Measurements from ENCODE around the gene CNGB1. TPM values are rescaled to one million over a fixed set of nuclear protein-coding genes. Genes with fewer than 3 reads are reported as not detected.
"Not testable (repeated sequence)": the region's sequence is repeated elsewhere in the genome, so short reads cannot be mapped to it uniquely, and the experiment has no call there.

The CNGB1 gene
- total RNA-seq, 4 donors from 2014 or later, result 0.14 to 1.9 (median 0.87) TPM

DNA sequence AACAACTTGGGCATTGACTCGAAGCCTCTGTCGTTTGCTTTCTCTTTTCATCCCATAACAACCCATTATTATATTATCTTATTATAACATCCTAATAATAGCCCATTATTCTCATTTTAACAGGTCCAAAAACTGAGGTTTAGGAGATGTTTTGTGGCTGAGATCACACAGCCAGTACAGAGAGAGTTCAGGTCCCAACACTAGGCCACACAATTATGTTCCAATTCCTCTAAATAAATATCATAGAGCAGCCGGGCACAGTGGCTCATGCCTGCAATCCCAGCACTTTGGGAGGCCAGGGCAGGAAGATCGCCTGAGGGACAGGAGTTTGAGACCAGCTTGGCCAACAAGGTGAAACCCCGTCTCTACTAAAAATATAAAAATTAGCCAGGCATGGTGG lies 128.3 kb downstream of the CNGB1 start:
- H3K4me1 ChIP-seq, result no peaks in the 10 kb centered on the region
- TF ChIP-seq POLR2AphosphoS5 (IDR thresholded peaks at IDR 0.05) (no peak), CTCF (IDR thresholded peaks at IDR 0.05) (no peak), POLR2A (IDR thresholded peaks at IDR 0.05) (no peak), EP300 (IDR thresholded peaks at IDR 0.05; ENCODE audit: low read depth) (no peak)
- no peak overlapping the region for H3K4me3 ChIP-seq
- in situ Hi-C loops (cut with MboI; ENCODE audit: low pct_ligation_motif_present in 1 of 4, low pct_unique_long_range_greater_than_20kb in 1 of 4, low sequenced_read_pairs in 3 of 4) (no loop called here), intact Hi-C loops (cut with DNase I; ENCODE audit: low total_unique reads) (no loop called here)
- no peaks in the 10 kb centered on the region for H3K36me3 ChIP-seq
- no peaks in the 10 kb centered on the region for H3K9me3 ChIP-seq
- H3K27ac ChIP-seq, result no peak overlapping the region
- DNase-seq, result no peak
- WGBS, 2 donors (ENCODE audit: low coverage in 1 of 2), result 67 to 85% methylated on average over 2 to 5 of the region's 5 CpGs
- no peaks in the 10 kb centered on the region for H3K27me3 ChIP-seq

DNA sequence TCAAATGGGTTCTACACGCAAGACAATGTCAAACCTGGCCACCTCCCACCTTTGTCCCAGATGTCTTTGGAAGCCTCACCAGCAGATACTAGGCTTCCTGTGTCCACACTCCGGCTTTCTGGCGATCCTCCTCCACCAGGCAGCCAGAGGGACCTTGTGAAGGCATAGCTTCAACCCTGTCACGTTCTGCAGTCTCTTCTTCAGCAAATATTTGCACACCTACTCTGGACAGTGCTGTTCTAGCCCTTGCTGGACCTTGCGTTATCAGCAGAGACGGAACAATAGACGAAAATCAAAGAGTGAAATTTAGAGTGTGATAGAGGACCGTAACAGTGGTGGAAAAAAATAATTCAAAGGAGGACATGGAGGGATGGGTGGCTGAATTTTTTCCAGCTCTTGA lies 130.1 kb downstream of the CNGB1 start:
- no peak overlapping the region for H3K27ac ChIP-seq
- peaks cover 8% of the 10 kb centered on the region for H3K27me3 ChIP-seq
- in situ Hi-C loops (cut with MboI; ENCODE audit: low pct_ligation_motif_present in 1 of 4, low pct_unique_long_range_greater_than_20kb in 1 of 4, low sequenced_read_pairs in 3 of 4) (no loop called here), intact Hi-C loops (cut with DNase I; ENCODE audit: low total_unique reads) (no loop called here)
- WGBS, 2 donors (ENCODE audit: low coverage in 1 of 2), result 83% methylated on average over 5 to 8 of the region's 8 CpGs
- DNase-seq, result no peak
- no peak overlapping the region for H3K4me3 ChIP-seq
- no peaks in the 10 kb centered on the region for H3K9me3 ChIP-seq
- H3K36me3 ChIP-seq, result no peaks in the 10 kb centered on the region
- no peak for TF ChIP-seq POLR2A (IDR thresholded peaks at IDR 0.05)
- no peak for TF ChIP-seq CTCF (IDR thresholded peaks at IDR 0.05)
- no peak for TF ChIP-seq EP300 (IDR thresholded peaks at IDR 0.05; ENCODE audit: low read depth)
- no peak for TF ChIP-seq POLR2AphosphoS5 (IDR thresholded peaks at IDR 0.05)
- no peaks in the 10 kb centered on the region for H3K4me1 ChIP-seq

- Histone ChIP-seq H3K4me3 (no peak overlapping the region), H3K9me3 (no peaks in the 10 kb centered on the region), H3K27ac (no peak overlapping the region), H3K27me3 (peaks cover 18% of the 10 kb centered on the region), H3K36me3 (no peaks in the 10 kb centered on the region), H3K4me1 (no peaks in the 10 kb centered on the region)
- intact Hi-C loops (cut with DNase I; ENCODE audit: low total_unique reads), result no loop called here
- TF ChIP-seq POLR2A (IDR thresholded peaks at IDR 0.05) (no peak), POLR2AphosphoS5 (IDR thresholded peaks at IDR 0.05) (no peak), CTCF (IDR thresholded peaks at IDR 0.05) (no peak), EP300 (IDR thresholded peaks at IDR 0.05; ENCODE audit: low read depth) (no peak)
- in situ Hi-C loops (cut with MboI; ENCODE audit: low pct_ligation_motif_present in 1 of 4, low pct_unique_long_range_greater_than_20kb in 1 of 4, low sequenced_read_pairs in 3 of 4), result no loop called here
- no peak for DNase-seq
- 49 to 65% methylated on average over 3 to 13 of the region's 13 CpGs for WGBS, 2 donors (ENCODE audit: low coverage in 1 of 2)
These were observed 132.8 kb downstream of the CNGB1 start for GRCh38 chr16:57838161-57838560.

GRCh38 chr16:57837305-57838125 lies 133.4 kb downstream of the CNGB1 start:
- Histone ChIP-seq H3K36me3 (no peaks in the 10 kb centered on the region), H3K27ac (no peak overlapping the region), H3K9me3 (no peaks in the 10 kb centered on the region), H3K27me3 (peaks cover 18% of the 10 kb centered on the region), H3K4me3 (no peak overlapping the region), H3K4me1 (no peaks in the 10 kb centered on the region)
- no peak for DNase-seq
- TF ChIP-seq CTCF (IDR thresholded peaks at IDR 0.05) (no peak), POLR2A (IDR thresholded peaks at IDR 0.05) (no peak), EP300 (IDR thresholded peaks at IDR 0.05; ENCODE audit: low read depth) (no peak)
- WGBS, 2 donors (ENCODE audit: low coverage in 1 of 2), result 64 to 84% methylated on average over 7 to 10 of the region's 10 CpGs
- intact Hi-C loops (cut with DNase I; ENCODE audit: low total_unique reads) (no loop called here), in situ Hi-C loops (cut with MboI; ENCODE audit: low pct_ligation_motif_present in 1 of 4, low pct_unique_long_range_greater_than_20kb in 1 of 4, low sequenced_read_pairs in 3 of 4) (no loop called here)

DNA sequence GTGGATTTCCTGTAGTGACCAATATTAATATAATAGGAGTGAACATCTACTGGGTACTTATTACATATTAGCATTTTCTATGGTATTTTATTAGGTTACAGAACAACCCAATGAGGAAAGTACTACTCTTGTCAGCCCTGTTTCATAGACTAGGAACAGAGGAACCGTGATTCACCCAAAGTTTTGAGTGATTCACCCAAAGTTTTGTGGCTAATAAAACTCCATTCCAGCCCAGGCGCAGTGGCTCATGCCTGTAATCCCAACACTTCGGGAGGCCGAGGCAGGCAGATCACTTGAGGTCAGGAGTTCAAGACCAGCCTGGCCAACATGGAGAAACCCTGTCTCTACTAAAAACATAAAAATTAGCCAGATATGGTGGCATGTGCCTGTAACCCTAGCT lies 135.5 kb downstream of the CNGB1 start:
- H3K27ac ChIP-seq; H3K4me3 ChIP-seq; DNase-seq; in situ Hi-C loops (cut with MboI; ENCODE audit: low pct_ligation_motif_present in 1 of 4, low pct_unique_long_range_greater_than_20kb in 1 of 4, low sequenced_read_pairs in 3 of 4); H3K36me3 ChIP-seq; H3K9me3 ChIP-seq; intact Hi-C loops (cut with DNase I; ENCODE audit: low total_unique reads); H3K4me1 ChIP-seq: not testable (repeated sequence)
- peaks cover 18% of the 10 kb centered on the region for H3K27me3 ChIP-seq
- 95% methylated on average over 4 of the region's 4 CpGs; no CpG with 5 or more reads in 1 of the 2 donors for WGBS, 2 donors (ENCODE audit: low coverage in 1 of 2)
